HG03095 (cell line): ENCODE results near the gene SLCO4A1.
"Not testable (repeated sequence)": the region's sequence is repeated elsewhere in the genome, so short reads cannot be mapped to it uniquely, and the experiment has no call there.

Experiments
- ATAC-seq: cut with Tn5 transposase; IDR thresholded peaks from one replicate; pipeline ENCODE4 v1.9.1; 2021; ENCODE audit warnings: moderate library complexity; ENCODE audit not compliant: unreplicated experiment

Gene SLCO4A1

GRCh38 chr20:62679978-62680589 lies 37.8 kb downstream of the SLCO4A1 start:
- no peak for ATAC-seq

- ATAC-seq = no peak
These were observed 40.7 kb downstream of the SLCO4A1 start for GRCh38 chr20:62682912-62683517.

GRCh38 chr20:62683660-62684322 lies 41.5 kb downstream of the SLCO4A1 start:
- ATAC-seq = not testable (repeated sequence)

- no peak for ATAC-seq
These were observed 42.7 kb downstream of the SLCO4A1 start for GRCh38 chr20:62684981-62685380.

- ATAC-seq = no peak
These were observed 43.7 kb downstream of the SLCO4A1 start for GRCh38 chr20:62685781-62686555.

- ATAC-seq = no peak
These were observed 44.8 kb downstream of the SLCO4A1 start for GRCh38 chr20:62686869-62687830.

- ATAC-seq = no peak
These were observed 45.8 kb downstream of the SLCO4A1 start for GRCh38 chr20:62688083-62688482.

- ATAC-seq = no peak
These were observed 46.7 kb downstream of the SLCO4A1 start for GRCh38 chr20:62688855-62689460.

- ATAC-seq = no peak
These were observed 47.6 kb downstream of the SLCO4A1 start for GRCh38 chr20:62689861-62690260.

GRCh38 chr20:62690261-62690820 lies 48.0 kb downstream of the SLCO4A1 start:
- no peak for ATAC-seq

GRCh38 chr20:62691487-62691886 lies 49.2 kb downstream of the SLCO4A1 start:
- no peak for ATAC-seq

- ATAC-seq = no peak
These were observed 49.9 kb downstream of the SLCO4A1 start for GRCh38 chr20:62692176-62692575.

GRCh38 chr20:62692801-62693523 lies 50.7 kb downstream of the SLCO4A1 start:
- no peak for ATAC-seq

GRCh38 chr20:62693524-62693922 lies 51.2 kb downstream of the SLCO4A1 start:
- ATAC-seq = no peak

GRCh38 chr20:62694106-62694505 lies 51.8 kb downstream of the SLCO4A1 start:
- no peak for ATAC-seq

GRCh38 chr20:62694868-62695267 lies 52.6 kb downstream of the SLCO4A1 start:
- ATAC-seq = no peak

- no peak for ATAC-seq
These were observed 53.4 kb downstream of the SLCO4A1 start for GRCh38 chr20:62695448-62696414.

- ATAC-seq = no peak
These were observed 54.2 kb downstream of the SLCO4A1 start for GRCh38 chr20:62696434-62696957.
